ENCODE results near the gene SAMD4A.
A peak's percentile ranks its signal among the peaks of the same experiment; 100 is the strongest.

GRCh38 chr14:54565785-54566409, 1.0 kb upstream of the SAMD4A start:
- TF ChIP-seq CTCF (IDR thresholded peaks at IDR 0.05) (peak in 1 of 5 experiments; percentile 17), POLR2A (IDR thresholded peaks at IDR 0.05) (peak; percentile 91)

Measured in tibial nerve (tissue), 3 donors.